Urinary bladder (tissue), 4 donors: Measurements from ENCODE around the gene CNDP1. TPM values are rescaled to one million over a fixed set of nuclear protein-coding genes. Genes with fewer than 3 reads are reported as not detected.

Experiments used
- DNase-seq: peaks from one replicate; pipeline ENCODE4 v3.0.0-alpha.2; 2015; ENCODE audit errors: extremely low spot score
- H3K27ac ChIP-seq: one replicate; pipeline ENCODE4 v1.5.1; 2013; ENCODE audit warnings: low read depth, mild to moderate bottlenecking, moderate library complexity
- H3K36me3 ChIP-seq: one replicate; pipeline ENCODE4 v1.6.1; 2013; ENCODE audit warnings: mild to moderate bottlenecking, moderate library complexity; ENCODE audit not compliant: insufficient read depth
- H3K4me1 ChIP-seq: one replicate; pipeline ENCODE4 v1.6.1; 2013; ENCODE audit warnings: mild to moderate bottlenecking, moderate library complexity; ENCODE audit not compliant: insufficient read depth
- H3K4me3 ChIP-seq: one replicate; pipeline ENCODE4 v1.5.1; 2013; ENCODE audit warnings: low read depth, low read length
- WGBS: extraction: QIAGEN DNeasy Blood & Tissue Kit; methylation state at CpG from one replicate; pipeline ENCODE4 v1.1.7; 2013; 5-methylcytosine and 5-hydroxymethylcytosine counted together
- polyA plus RNA-seq: library from polyadenylated mRNA; stranded (reverse); fragments of 200-250 nt; gene quantifications from one replicate; pipeline ENCODE4 v1.2.3, GENCODE V29; 2013
- total RNA-seq: library from RNA; depleted of rRNA; stranded (reverse); fragments of >200 nt; gene quantifications from one replicate; pipeline ENCODE4 v1.2.3, GENCODE V29; 2014
- donor health status: healthy with polysubstance abuse.
- donor health status: healthy.

CNDP1 gene
- total and polyA plus RNA-seq, 2 donors, result 0.16 to 0.20 TPM

- Histone ChIP-seq H3K4me1 (no peaks in the 10 kb centered on the region), H3K4me3 (no peak overlapping the region), H3K36me3 (no peaks in the 10 kb centered on the region), H3K27ac (no peak overlapping the region)
- WGBS, result 86% methylated on average over 3 of the region's 3 CpGs
- no peak for DNase-seq
Measured at GRCh38 chr18:74609535-74609934, 75.2 kb downstream of the CNDP1 start.

- no peaks in the 10 kb centered on the region for H3K4me1 ChIP-seq
- H3K36me3 ChIP-seq, result no peaks in the 10 kb centered on the region
- whole genome bisulfite sequencing, result 93% methylated on average over 7 of the region's 7 CpGs
- no peak overlapping the region for H3K27ac ChIP-seq
- DNase-seq, result no peak
- H3K4me3 ChIP-seq, result no peak overlapping the region
Measured at GRCh38 chr18:74610051-74610615, 75.8 kb downstream of the CNDP1 start.

GRCh38 chr18:74610860-74611259 lies 76.6 kb downstream of the CNDP1 start:
- no peak for DNase-seq
- no peak overlapping the region for H3K4me3 ChIP-seq
- no peak overlapping the region for H3K27ac ChIP-seq
- 80% methylated on average over 1 of the region's 1 CpG for WGBS
- H3K4me1 ChIP-seq, result no peaks in the 10 kb centered on the region
- no peaks in the 10 kb centered on the region for H3K36me3 ChIP-seq

- Histone ChIP-seq H3K4me1 (no peaks in the 10 kb centered on the region), H3K27ac (no peak overlapping the region), H3K36me3 (no peaks in the 10 kb centered on the region), H3K4me3 (no peak overlapping the region)
- DNase-seq, result no peak
- 78% methylated on average over 4 of the region's 4 CpGs for WGBS
Measured at GRCh38 chr18:74611765-74612164, 77.5 kb downstream of the CNDP1 start.

- H3K27ac ChIP-seq, result no peak overlapping the region
- DNase-seq, result no peak
- H3K4me1 ChIP-seq, result no peaks in the 10 kb centered on the region
- WGBS, result 68% methylated on average over 1 of the region's 1 CpG
- H3K36me3 ChIP-seq, result no peaks in the 10 kb centered on the region
- H3K4me3 ChIP-seq, result no peak overlapping the region
Measured at GRCh38 chr18:74613381-74613780, 79.1 kb downstream of the CNDP1 start.

- WGBS, result 57% methylated on average over 7 of the region's 7 CpGs
- H3K36me3 ChIP-seq, result no peaks in the 10 kb centered on the region
- H3K4me1 ChIP-seq, result no peaks in the 10 kb centered on the region
- H3K27ac ChIP-seq, result no peak overlapping the region
- H3K4me3 ChIP-seq, result no peak overlapping the region
- DNase-seq, result no peak
Measured at GRCh38 chr18:74616494-74616893, 82.2 kb downstream of the CNDP1 start.

GRCh38 chr18:74617486-74617885 lies 83.2 kb downstream of the CNDP1 start:
- Histone ChIP-seq H3K4me3 (no peak overlapping the region), H3K36me3 (no peaks in the 10 kb centered on the region), H3K27ac (no peak overlapping the region), H3K4me1 (no peaks in the 10 kb centered on the region)
- DNase-seq, result no peak
- 83% methylated on average over 2 of the region's 2 CpGs for WGBS

- DNase-seq, result no peak
- H3K4me3 ChIP-seq, result no peak overlapping the region
- WGBS, result 81% methylated on average over 9 of the region's 9 CpGs
- no peaks in the 10 kb centered on the region for H3K4me1 ChIP-seq
- H3K27ac ChIP-seq, result no peak overlapping the region
- H3K36me3 ChIP-seq, result no peaks in the 10 kb centered on the region
Measured at GRCh38 chr18:74622072-74622471, 87.8 kb downstream of the CNDP1 start.

- Histone ChIP-seq H3K27ac (no peak overlapping the region), H3K4me1 (no peaks in the 10 kb centered on the region), H3K36me3 (no peaks in the 10 kb centered on the region), H3K4me3 (no peak overlapping the region)
- WGBS, result 77% methylated on average over 24 of the region's 24 CpGs
- no peak for DNase-seq
Measured at GRCh38 chr18:74623047-74623816, 88.9 kb downstream of the CNDP1 start.

- WGBS, result 76% methylated on average over 8 of the region's 8 CpGs
- Histone ChIP-seq H3K4me1 (no peaks in the 10 kb centered on the region), H3K27ac (no peak overlapping the region), H3K36me3 (no peaks in the 10 kb centered on the region), H3K4me3 (no peak overlapping the region)
- no peak for DNase-seq
Measured at GRCh38 chr18:74624466-74624865, 90.2 kb downstream of the CNDP1 start.

GRCh38 chr18:74625157-74625556 lies 90.9 kb downstream of the CNDP1 start:
- Histone ChIP-seq H3K4me3 (no peak overlapping the region), H3K4me1 (no peaks in the 10 kb centered on the region), H3K36me3 (no peaks in the 10 kb centered on the region), H3K27ac (no peak overlapping the region)
- WGBS, result 91% methylated on average over 5 of the region's 5 CpGs
- DNase-seq, result no peak

GRCh38 chr18:74626049-74626874 lies 92.0 kb downstream of the CNDP1 start:
- no peak overlapping the region for H3K4me3 ChIP-seq
- H3K27ac ChIP-seq, result no peak overlapping the region
- H3K36me3 ChIP-seq, result no peaks in the 10 kb centered on the region
- 77% methylated on average over 9 of the region's 9 CpGs for WGBS
- H3K4me1 ChIP-seq, result no peaks in the 10 kb centered on the region
- DNase-seq, result no peak

- no peak for DNase-seq
- no peak overlapping the region for H3K4me3 ChIP-seq
- H3K36me3 ChIP-seq, result no peaks in the 10 kb centered on the region
- no peak overlapping the region for H3K27ac ChIP-seq
- WGBS, result 88% methylated on average over 6 of the region's 6 CpGs
- no peaks in the 10 kb centered on the region for H3K4me1 ChIP-seq
Measured at GRCh38 chr18:74630804-74631203, 96.5 kb downstream of the CNDP1 start.

GRCh38 chr18:74631212-74631611 lies 96.9 kb downstream of the CNDP1 start:
- Histone ChIP-seq H3K4me1 (no peaks in the 10 kb centered on the region), H3K27ac (no peak overlapping the region), H3K4me3 (no peak overlapping the region), H3K36me3 (no peaks in the 10 kb centered on the region)
- WGBS, result 62% methylated on average over 2 of the region's 2 CpGs
- no peak for DNase-seq
